Uterus (tissue), 4 donors: ENCODE results near the gene YPEL2. TPM values are rescaled to one million over a fixed set of nuclear protein-coding genes. Genes with fewer than 3 reads are reported as not detected.
A peak's percentile ranks its signal among the peaks of the same experiment; 100 is the strongest.
"Not testable (repeated sequence)": the region's sequence is repeated elsewhere in the genome, so short reads cannot be mapped to it uniquely, and the experiment has no call there.

ENCODE experiments used
- DNase-seq, 2 donors: peaks; one replicate each; pipeline ENCODE4 v3.0.0-alpha.2; 2019 to 2020
- H3K27ac ChIP-seq, 2 donors: fragments of 200-600 bp; sonication (generic); 1 replicate in 1 of 2; 2 replicates in 1 of 2; pipeline ENCODE4 v1.5.1; 2016 to 2018
- H3K27me3 ChIP-seq, 2 donors: fragments of 200-600 bp; sonication (generic); one replicate each; pipeline ENCODE4 v1.5.1; 2018 to 2019; ENCODE audit warnings: control low read depth in 1 of 2
- H3K36me3 ChIP-seq, 2 donors: fragments of 200-600 bp; sonication (generic); one replicate each; pipeline ENCODE4 v1.5.1; 2019; ENCODE audit warnings: control low read depth in 1 of 2
- H3K4me1 ChIP-seq, 2 donors: fragments of 200-600 bp; sonication (generic); one replicate each; pipeline ENCODE4 v1.5.1; 2018 to 2019; ENCODE audit warnings: control low read depth in 1 of 2
- H3K4me3 ChIP-seq, 2 donors: fragments of 200-600 bp; sonication (generic); 1 replicate in 1 of 2; 2 replicates in 1 of 2; pipeline ENCODE4 v1.5.1; 2018 to 2019; ENCODE audit warnings: mild to moderate bottlenecking in 1 of 2
- H3K9me3 ChIP-seq, 2 donors: fragments of 200-600 bp; sonication (generic); one replicate each; pipeline ENCODE4 v1.5.1; 2019; ENCODE audit warnings: control low read depth in 1 of 2
- POLR2A ChIP-seq, 2 donors: fragments of 450-650 bp; IDR thresholded peaks; one replicate each; pipeline ENCODE4 v1.6.1; 2016; ENCODE audit warnings: antibody characterized with exemption in 2 of 2, mild to moderate bottlenecking in 1 of 2, moderate library complexity in 1 of 2
- intact Hi-C: fragments of 100-400 bp; cut with DNase I; formaldehyde crosslinking; loops from one replicate; pipeline ENCODE4 v1.15.1; 2023; ENCODE audit warnings: low total_unique reads
- total RNA-seq, 4 donors: library from RNA; depleted of rRNA in 3 of 4; stranded (reverse); fragments of >200 nt in 3 of 4; gene quantifications; one replicate each; pipeline versions ENCODE4 v1.1.0 to v1.2.4, GENCODE V29; 2014 to 2023
- TF ChIP-seq, protein P1 (sequence below), 4 experiments: fragments of 200-600 bp in 2 of 4; fragments of 450-650 bp in 2 of 4; sonication (generic) in 2 of 4; IDR thresholded peaks; one replicate each; pipeline ENCODE4 v1.5.1; 2016 to 2019; ENCODE audit warnings: antibody characterized with exemption in 4 of 4, mild to moderate bottlenecking in 2 of 4, moderate library complexity in 1 of 4
- donor health status: DM: yes; HTN: yes; CAD: no.

Gene YPEL2
- total RNA-seq, 4 donors from 2014 or later = 21.2 to 91.7 (median 25.0) TPM

DNA sequence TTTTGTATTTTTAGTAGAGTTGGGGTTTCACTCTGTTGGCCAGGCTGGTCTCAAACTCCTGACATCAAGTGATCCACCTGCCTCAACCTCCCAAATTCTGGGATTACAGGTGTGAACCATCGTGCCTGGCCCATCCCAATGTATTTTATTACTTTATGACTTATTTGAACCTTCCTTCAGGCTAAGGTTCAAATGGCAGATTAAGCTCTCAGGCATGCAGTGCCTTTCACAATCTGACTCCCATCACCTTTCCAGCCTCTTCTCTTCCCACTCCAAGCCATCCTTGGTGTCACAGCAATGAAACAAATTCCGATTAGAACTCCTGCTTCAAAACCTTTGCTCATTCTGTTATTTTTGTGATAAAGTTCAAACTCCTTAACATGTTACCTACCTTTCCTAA lies 26.6 kb upstream of the YPEL2 start:
- DNase-seq = no peak
- H3K27me3 ChIP-seq = no peaks in the 10 kb centered on the region
- no peak for TF ChIP-seq POLR2A (IDR thresholded peaks at IDR 0.05)
- no peaks in the 10 kb centered on the region for H3K4me1 ChIP-seq
- intact Hi-C loops = no loop called here
- H3K36me3 ChIP-seq = no peaks in the 10 kb centered on the region
- no peak overlapping the region for H3K27ac ChIP-seq
- no peak overlapping the region for H3K4me3 ChIP-seq
- no peaks in the 10 kb centered on the region for H3K9me3 ChIP-seq

GRCh38 chr17:59310263-59310920 lies 21.1 kb upstream of the YPEL2 start:
- no peak for DNase-seq
- Histone ChIP-seq H3K36me3 (no peaks in the 10 kb centered on the region), H3K27ac (no peak overlapping the region), H3K27me3 (no peaks in the 10 kb centered on the region), H3K9me3 (no peaks in the 10 kb centered on the region), H3K4me3 (no peak overlapping the region), H3K4me1 (no peaks in the 10 kb centered on the region)
- TF ChIP-seq, protein P1, sequence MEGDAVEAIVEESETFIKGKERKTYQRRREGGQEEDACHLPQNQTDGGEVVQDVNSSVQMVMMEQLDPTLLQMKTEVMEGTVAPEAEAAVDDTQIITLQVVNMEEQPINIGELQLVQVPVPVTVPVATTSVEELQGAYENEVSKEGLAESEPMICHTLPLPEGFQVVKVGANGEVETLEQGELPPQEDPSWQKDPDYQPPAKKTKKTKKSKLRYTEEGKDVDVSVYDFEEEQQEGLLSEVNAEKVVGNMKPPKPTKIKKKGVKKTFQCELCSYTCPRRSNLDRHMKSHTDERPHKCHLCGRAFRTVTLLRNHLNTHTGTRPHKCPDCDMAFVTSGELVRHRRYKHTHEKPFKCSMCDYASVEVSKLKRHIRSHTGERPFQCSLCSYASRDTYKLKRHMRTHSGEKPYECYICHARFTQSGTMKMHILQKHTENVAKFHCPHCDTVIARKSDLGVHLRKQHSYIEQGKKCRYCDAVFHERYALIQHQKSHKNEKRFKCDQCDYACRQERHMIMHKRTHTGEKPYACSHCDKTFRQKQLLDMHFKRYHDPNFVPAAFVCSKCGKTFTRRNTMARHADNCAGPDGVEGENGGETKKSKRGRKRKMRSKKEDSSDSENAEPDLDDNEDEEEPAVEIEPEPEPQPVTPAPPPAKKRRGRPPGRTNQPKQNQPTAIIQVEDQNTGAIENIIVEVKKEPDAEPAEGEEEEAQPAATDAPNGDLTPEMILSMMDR (IDR thresholded peaks at IDR 0.05) = no peak
- no peak for TF ChIP-seq POLR2A (IDR thresholded peaks at IDR 0.05)
- intact Hi-C loops = no loop called here

DNA sequence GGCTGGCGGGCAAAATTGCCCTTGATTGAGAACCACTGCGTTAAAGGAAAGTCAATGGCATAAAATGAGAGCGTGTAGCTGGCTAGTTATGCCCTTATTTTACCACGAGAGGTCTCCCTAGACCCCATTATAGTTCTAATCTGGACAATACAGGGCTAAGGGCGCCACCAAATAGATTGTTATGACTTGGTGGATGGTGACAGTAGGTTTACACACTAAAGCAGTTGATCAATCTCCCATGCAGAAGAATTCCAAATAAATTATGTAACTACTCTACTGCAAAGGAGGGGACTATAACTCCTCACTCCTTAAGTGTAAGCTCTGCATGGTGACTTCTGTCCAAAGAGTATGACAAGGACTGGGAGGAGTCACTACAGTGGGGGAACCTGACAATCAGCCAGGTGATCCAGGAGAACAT lies 20.4 kb upstream of the YPEL2 start:
- DNase-seq = peak; percentile 21 to 38

GRCh38 chr17:59311521-59311920 lies 19.9 kb upstream of the YPEL2 start:
- DNase-seq, H3K4me1 ChIP-seq, intact Hi-C loops, H3K27me3 ChIP-seq, H3K36me3 ChIP-seq, H3K9me3 ChIP-seq, H3K27ac ChIP-seq, H3K4me3 ChIP-seq: not testable (repeated sequence)

More for the DNA sequence above, 20.4 kb upstream of the YPEL2 start:
- intact Hi-C loops = no loop called here
- H3K9me3 ChIP-seq = no peaks in the 10 kb centered on the region
- no peak for TF ChIP-seq POLR2A (IDR thresholded peaks at IDR 0.05)
- TF ChIP-seq, protein P1 (IDR thresholded peaks at IDR 0.05) = peak; percentile 74 to 96 (median 84)
- no peaks in the 10 kb centered on the region for H3K36me3 ChIP-seq
- no peak overlapping the region for H3K27ac ChIP-seq
- H3K4me3 ChIP-seq = no peak overlapping the region
- H3K27me3 ChIP-seq = no peaks in the 10 kb centered on the region
- no peaks in the 10 kb centered on the region for H3K4me1 ChIP-seq

- H3K27ac ChIP-seq = no peak overlapping the region
- intact Hi-C loops = loop anchor here (5.0 kb wide), 1 partner anchor 126 kb away; no protein-coding TSS in a partner anchor
- TF ChIP-seq POLR2A (IDR thresholded peaks at IDR 0.05) = no peak
- TF ChIP-seq, protein P1 (IDR thresholded peaks at IDR 0.05) = no peak
Measured at GRCh38 chr17:59315866-59316265, 15.6 kb upstream of the YPEL2 start.

GRCh38 chr17:59327121-59327980 lies 4.1 kb upstream of the YPEL2 start:
- Histone ChIP-seq H3K27me3 (no peaks in the 10 kb centered on the region), H3K36me3 (no peaks in the 10 kb centered on the region), H3K4me3 (no peak overlapping the region), H3K9me3 (no peaks in the 10 kb centered on the region), H3K4me1 (peaks cover 5% of the 10 kb centered on the region in 2 donors), H3K27ac (no peak overlapping the region)
- intact Hi-C loops = no loop called here
- TF ChIP-seq POLR2A (IDR thresholded peaks at IDR 0.05) = no peak
- TF ChIP-seq, protein P1 (IDR thresholded peaks at IDR 0.05) = no peak
- DNase-seq = no peak

More at GRCh38 chr17:59315866-59316265, 15.6 kb upstream of the YPEL2 start:
- Histone ChIP-seq H3K36me3 (no peaks in the 10 kb centered on the region), H3K4me3 (no peak overlapping the region), H3K27me3 (no peaks in the 10 kb centered on the region), H3K9me3 (no peaks in the 10 kb centered on the region), H3K4me1 (no peaks in the 10 kb centered on the region)
- no peak for DNase-seq
